ENCODE results near the gene DDX54.

Gene DDX54

GRCh38 chr12:113162102-113163029 lies 22.9 kb downstream of the DDX54 start:
- DNase-seq (ENCODE audit: low spot score): no peak

GRCh38 chr12:113161415-113162016 lies 23.8 kb downstream of the DDX54 start:
- no peak for DNase-seq (ENCODE audit: low spot score)

GRCh38 chr12:113159937-113160336 lies 25.3 kb downstream of the DDX54 start:
- no peak for DNase-seq (ENCODE audit: low spot score)

DNA sequence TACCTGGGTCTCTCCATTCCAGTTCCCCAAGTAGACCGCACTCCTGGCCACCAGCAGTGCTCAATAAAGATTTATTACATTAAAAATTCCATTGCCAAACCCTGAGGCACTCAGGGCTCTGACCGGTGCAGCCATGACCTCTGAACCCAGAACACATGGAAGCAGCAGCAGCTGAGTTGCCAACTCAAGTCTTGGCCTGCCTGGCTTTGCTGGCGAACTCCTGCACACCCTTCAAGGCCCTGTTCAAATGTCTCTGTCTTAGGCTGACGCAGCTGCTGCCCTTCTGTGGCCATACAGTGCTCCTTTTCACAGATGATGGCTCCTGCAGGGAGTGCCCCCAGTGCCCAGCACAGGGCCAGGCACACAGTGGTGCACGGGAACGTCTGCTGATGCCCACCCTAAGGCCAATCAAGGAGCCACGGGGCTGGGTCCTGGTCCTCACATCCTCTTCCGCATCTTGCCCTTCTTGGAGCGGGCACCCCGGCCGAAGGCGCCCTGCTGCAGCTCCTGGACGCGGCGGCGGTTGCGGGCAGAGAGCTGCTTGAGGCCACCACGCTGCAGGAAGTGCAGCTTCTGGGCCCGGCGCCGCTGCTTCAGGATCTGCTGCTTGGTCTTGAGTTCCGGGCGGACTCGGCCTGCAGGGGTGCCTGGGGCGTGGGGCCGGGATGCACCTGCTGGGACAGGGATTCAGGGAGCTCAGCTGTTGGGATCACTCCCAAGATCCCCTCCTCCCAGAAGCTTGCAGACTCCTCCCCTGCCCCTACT lies 26.7 kb downstream of the DDX54 start:
- DNase-seq (ENCODE audit: low spot score): no peak

DNA sequence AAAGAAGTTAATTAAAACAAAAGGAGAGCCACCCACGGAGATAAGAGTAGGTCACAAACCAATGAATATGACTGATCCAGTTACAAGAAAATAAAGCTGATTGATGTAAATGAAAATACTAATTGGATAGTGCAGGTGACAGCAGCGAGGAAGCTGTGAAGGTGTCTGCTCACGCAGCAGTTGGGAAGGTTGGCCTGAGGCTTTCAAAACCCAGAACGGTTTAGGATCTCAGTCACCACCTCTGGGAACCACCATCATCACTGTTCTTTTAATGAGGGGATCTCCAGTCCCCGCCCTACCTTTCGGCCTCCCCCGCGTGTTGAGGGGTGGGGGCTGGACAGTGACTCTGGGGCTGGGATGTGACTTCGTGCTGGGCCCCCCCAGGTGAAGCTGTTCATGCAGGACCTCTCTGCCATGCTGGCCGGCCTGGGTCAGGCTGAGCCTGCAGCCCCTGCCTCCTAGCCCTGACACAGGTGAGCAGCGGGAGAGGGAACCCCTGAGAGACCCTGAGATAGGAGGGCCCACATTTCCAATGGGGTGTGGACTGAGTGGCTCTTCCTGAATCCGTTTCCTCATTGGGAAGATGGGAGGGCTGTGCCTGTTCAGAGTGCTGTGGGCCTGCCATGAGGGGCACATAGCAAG lies 27.9 kb downstream of the DDX54 start:
- DNase-seq (ENCODE audit: low spot score): no peak

DNA sequence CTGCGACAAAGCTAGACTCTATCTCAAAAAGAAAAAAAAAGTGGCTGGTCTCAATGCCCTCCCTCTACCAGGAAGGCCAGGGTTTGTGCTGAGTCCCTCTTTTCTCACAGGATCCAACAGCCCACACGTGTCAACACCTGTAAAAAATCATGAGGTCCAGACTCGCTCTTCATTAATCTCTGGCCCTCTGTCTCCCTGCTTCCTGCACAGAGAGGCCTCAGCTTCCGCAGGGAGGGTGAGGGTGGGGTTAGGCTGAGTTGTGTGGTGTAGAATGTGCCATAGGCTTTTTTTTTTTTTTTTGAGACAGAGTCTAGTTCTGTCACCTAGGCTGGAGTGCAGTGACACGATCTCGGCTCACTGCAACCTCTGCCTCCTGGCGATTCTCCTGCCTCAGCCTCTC lies 29.6 kb downstream of the DDX54 start:
- DNase-seq (ENCODE audit: low spot score): no peak

DNA sequence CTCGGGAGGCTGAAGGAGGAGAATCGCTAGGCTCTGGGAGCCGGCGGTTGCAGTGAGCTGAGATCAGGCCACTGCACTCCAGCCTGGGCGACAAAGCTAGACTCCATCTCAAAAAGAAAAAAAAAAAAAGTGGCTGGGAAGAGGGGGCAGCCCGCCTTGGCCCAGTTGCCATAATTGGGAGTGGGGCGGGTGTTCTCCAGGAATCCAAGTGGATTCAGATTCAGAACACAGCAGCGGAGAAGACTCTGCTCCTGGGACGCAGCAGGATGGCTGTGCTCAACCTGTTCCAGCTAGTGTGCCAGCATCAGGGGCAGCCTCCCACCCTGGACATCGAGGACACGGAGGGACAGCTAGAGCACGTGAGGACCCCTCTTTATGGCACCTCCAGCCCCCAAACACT lies 30.2 kb downstream of the DDX54 start:
- DNase-seq (ENCODE audit: low spot score): no peak

DNA sequence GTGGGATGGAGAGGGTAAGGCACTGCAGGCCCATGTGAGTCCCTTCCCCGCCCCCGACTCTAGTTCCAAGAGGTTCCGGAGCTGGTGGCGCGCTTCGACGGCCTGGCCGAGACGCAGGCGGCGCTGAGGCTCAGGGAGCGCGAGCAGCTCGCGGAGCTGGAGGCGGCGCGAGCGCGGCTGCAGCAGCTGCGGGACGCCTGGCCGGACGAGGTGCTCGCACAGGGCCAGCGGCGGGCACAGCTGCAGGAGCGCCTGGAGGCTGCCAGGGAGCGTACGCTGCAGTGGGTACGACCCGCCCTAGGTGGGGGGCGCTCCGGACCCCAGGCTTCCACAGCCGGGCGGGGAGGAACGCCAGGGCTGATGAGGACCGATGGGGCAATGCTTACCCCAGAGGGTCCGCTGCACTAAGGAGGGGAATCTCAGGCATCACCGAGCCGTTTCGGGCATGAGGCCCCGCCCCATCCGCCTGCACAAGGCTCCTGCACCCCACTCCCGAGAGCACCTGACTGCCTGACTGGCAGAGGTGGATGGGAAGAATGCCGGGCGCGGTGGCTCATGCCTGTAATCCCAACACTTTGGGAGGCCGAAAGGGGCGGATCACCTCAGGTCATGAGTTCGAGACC lies 30.8 kb downstream of the DDX54 start:
- DNase-seq (ENCODE audit: low spot score): peak; percentile 64

GRCh38 chr12:113152835-113153814 lies 32.2 kb downstream of the DDX54 start:
- peak; percentile 94 for DNase-seq (ENCODE audit: low spot score)

GRCh38 chr12:113152196-113152834 lies 33.0 kb downstream of the DDX54 start:
- no peak for DNase-seq (ENCODE audit: low spot score)

DNA sequence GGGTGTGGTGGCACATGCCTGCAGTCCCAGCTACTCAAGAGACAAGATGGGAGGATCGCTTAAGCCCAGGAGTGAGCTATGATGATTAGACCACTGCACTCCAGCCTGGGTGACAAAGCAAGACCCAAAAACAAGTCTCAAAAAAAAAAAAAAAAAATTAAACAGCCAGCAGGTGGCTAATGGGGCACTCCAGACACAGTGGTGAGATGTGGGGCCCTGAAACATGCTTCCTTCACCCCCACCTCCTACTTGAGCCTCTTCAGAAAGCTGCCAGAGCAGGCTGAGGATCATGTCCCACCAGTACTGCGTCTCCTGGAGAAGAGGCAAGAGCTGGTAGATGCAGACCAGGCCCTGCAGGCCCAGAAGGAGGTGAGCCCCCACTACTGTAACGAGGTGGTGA lies 33.6 kb downstream of the DDX54 start:
- DNase-seq (ENCODE audit: low spot score): no peak

DNA sequence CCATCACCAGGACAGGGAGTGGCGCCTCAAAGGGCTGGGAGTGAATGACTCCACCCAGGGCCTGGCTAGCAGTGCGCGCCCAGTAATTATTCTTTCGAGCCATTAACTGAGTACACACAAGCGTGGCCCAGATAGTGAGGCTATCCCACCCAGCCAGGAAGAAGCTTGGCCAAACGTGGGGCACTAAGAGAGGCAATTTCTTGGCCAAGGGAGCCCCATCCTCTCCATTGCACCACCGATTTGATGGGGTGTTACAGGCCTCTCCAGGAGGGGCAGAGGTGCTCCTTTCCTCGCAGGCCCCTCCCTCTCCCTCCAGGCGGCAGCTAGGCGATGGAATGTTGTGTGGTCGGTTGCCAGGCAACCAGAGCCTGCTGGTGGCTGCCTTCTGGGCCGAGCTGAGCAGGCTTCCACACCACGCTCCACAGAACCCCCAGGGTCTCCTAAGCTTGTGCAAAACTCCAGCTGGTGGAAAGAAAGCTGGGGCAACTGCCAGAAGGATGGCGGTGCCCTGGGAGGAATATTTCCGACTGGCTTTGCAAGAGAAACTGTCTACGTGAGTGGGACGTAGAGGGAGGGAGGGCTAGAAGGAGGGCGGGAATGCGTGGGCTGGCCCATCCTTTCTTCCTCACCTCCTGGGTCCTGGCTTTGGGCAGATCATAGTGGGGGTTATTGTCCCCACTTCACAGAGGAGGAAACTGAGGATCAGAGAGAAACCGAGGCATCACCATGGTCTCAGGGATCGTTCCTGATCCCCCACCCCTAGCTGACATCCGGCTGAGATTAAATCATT lies 35.7 kb downstream of the DDX54 start, which contains the start of gene CFAP73:
TSS of gene CFAP73 (plus strand) at position 364 of the 790 bp plus-strand sequence. CDS start at position 498, 134 bp downstream.
- peak; percentile 94 for DNase-seq (ENCODE audit: low spot score)

- no peak for DNase-seq (ENCODE audit: low spot score)
These were observed 38.3 kb downstream of the DDX54 start for GRCh38 chr12:113146999-113147398.

DNA sequence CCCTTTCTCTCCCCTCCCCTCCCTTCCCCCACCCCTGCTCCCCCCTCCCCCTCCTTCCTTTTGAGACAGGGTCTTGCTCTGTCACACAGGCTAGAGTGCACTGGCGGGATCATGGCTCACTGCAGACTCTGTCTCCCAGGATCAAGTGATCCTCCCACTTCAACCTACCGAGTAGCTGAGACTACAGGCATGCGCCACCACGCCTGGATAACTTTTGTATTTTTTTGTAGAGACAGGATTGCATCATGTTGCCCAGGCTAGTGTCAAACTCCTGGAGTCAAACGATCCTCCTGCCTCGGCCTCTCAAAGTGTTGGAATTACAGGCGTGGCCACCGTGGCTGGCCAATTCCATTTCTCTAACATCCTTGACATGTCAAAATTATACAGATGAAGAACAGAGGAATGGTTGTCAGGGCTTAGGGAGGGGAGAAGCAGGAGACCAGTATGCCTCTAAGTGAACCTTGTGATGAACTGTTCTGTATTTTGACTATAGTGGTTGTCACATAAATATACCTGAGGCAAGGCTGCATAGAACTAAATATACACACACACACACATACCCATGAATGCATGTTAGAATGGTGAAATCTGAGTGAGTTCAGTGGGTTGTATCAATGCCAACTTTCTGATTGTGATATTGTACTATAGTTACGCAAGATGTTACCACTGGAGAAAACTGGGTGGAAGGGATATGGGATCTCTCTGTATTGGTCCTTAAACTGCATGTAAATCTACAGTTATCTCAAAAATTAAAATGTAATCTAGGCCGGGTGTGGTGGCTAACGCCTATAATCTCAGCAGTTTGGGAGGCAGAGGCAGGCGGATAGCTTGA lies 39.3 kb downstream of the DDX54 start:
- no peak for DNase-seq (ENCODE audit: low spot score)

DNA sequence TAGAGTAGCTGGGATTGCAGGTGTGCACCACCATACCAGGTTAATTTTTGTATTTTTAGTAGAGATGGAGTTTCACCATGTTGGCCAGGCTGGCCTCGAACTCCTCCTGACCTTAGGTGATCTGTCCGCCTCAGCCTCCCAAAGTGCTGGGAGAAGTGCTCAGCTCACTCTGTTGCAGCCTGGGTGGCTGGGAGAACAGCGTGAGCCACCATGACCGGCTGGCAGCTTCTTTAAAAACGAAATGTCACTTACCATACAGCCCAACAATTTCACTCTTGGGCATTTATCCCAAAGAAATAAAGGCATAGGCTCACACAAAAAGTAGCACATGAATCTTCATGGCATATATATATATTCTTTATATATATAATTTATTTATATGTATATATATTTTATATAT lies 40.5 kb downstream of the DDX54 start:
- no peak for DNase-seq (ENCODE audit: low spot score)

DNA sequence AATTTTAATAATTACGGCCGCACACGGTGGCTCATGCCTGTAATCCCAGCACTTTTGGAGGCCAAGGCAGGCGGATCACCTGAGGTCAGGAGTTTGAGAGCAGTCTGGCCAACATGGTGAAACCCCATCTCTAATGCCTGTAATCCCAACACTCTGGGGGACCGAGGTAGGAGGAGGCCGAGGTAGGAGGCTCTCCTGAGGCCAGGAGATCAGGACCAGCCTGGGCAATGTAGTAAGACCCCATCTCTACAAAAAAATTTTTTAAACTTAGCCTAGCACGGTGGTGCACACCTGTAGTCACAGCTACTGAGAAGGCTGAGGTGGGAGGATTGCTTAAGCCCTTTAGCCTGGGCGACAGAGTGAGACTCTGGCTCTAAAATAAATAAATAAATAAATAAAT lies 41.3 kb downstream of the DDX54 start:
- no peak for DNase-seq (ENCODE audit: low spot score)

GRCh38 chr12:113142886-113143332 lies 42.4 kb downstream of the DDX54 start:
- DNase-seq (ENCODE audit: low spot score): no peak
